ENCODE measurements around the gene BMERB1. TPM values are rescaled to one million over a fixed set of nuclear protein-coding genes. Genes with fewer than 3 reads are reported as not detected.

BMERB1 gene
- total RNA-seq, 1 experiment from 2014 or later, result 13.6 TPM

- no peak for TF ChIP-seq CTCF (IDR thresholded peaks at IDR 0.05)
These were observed 90.6 kb downstream of the BMERB1 start (continued) for GRCh38 chr16:15524966-15525365.

- Mint-ChIP-seq H3K9me3 (peaks cover 3% of the 10 kb centered on the region), H3K4me3 (no peak overlapping the region), H3K36me3 (no peaks in the 10 kb centered on the region), H3K4me1 (no peaks in the 10 kb centered on the region), H3K27me3 (ENCODE audit: low read depth) (no peaks in the 10 kb centered on the region), H3K27ac (no peak overlapping the region)
- POLR2A ChIA-PET, result no interaction called here
- no peak for ATAC-seq
- CTCF ChIA-PET, result no interaction called here
- DNase-seq (ENCODE audit: low spot score), result no peak
- TF ChIP-seq ZBTB21 (CRISPR knock-in tag; IDR thresholded peaks at IDR 0.05; ENCODE audit: borderline replicate concordance) (no peak), PRDM15 (CRISPR knock-in tag; IDR thresholded peaks at IDR 0.05) (no peak), ZNF416 (CRISPR knock-in tag; IDR thresholded peaks at IDR 0.05) (no peak), ZNF423 (CRISPR knock-in tag; IDR thresholded peaks at IDR 0.05) (no peak), SOX15 (CRISPR knock-in tag; IDR thresholded peaks at IDR 0.05) (no peak), AR (CRISPR knock-in tag; IDR thresholded peaks at IDR 0.05) (no peak), OVOL2 (CRISPR knock-in tag; IDR thresholded peaks at IDR 0.05; ENCODE audit: borderline replicate concordance) (no peak), CTCF (IDR thresholded peaks at IDR 0.05) (no peak), IRF2 (CRISPR knock-in tag; IDR thresholded peaks at IDR 0.05; ENCODE audit: borderline replicate concordance, low read depth) (no peak), GABPB1 (CRISPR knock-in tag; IDR thresholded peaks at IDR 0.05) (no peak), FOXK1 (CRISPR knock-in tag; IDR thresholded peaks at IDR 0.05) (no peak), ZNF232 (CRISPR knock-in tag; IDR thresholded peaks at IDR 0.05) (no peak)
These were observed 91.7 kb downstream of the BMERB1 start for GRCh38 chr16:15526097-15526496.

- Mint-ChIP-seq H3K4me3 (no peak overlapping the region), H3K36me3 (no peaks in the 10 kb centered on the region)
- TF ChIP-seq FOXJ3 (CRISPR knock-in tag; IDR thresholded peaks at IDR 0.05; ENCODE audit: borderline replicate concordance) (no peak), ZNF671 (CRISPR knock-in tag; IDR thresholded peaks at IDR 0.05) (no peak), MXD4 (CRISPR knock-in tag; IDR thresholded peaks at IDR 0.05; ENCODE audit: borderline replicate concordance) (no peak), ZNF138 (CRISPR knock-in tag; conservative IDR thresholded peaks at IDR 0.05) (no peak), ZNF263 (CRISPR knock-in tag; IDR thresholded peaks at IDR 0.05; ENCODE audit: low read depth) (no peak), HMGA2 (CRISPR knock-in tag; IDR thresholded peaks at IDR 0.05) (peak; percentile 95), ZBTB43 (CRISPR knock-in tag; IDR thresholded peaks at IDR 0.05) (no peak)
These were observed 92.3 kb downstream of the BMERB1 start for GRCh38 chr16:15526731-15527130.

More at GRCh38 chr16:15526731-15527130, 92.3 kb downstream of the BMERB1 start:
- DNase-seq (ENCODE audit: low spot score) (no peak), ATAC-seq (no peak)
- Mint-ChIP-seq H3K27ac (no peak overlapping the region), H3K4me1 (no peaks in the 10 kb centered on the region), H3K9me3 (peaks cover 3% of the 10 kb centered on the region), H3K27me3 (ENCODE audit: low read depth) (no peaks in the 10 kb centered on the region)
- ChIA-PET CTCF (no interaction called here), POLR2A (no interaction called here)
